Ramos (cell line): Measurements from ENCODE around the gene ACOX1.

Experiments
- in situ Hi-C: fragments of 300-500 bp; cut with MboI; formaldehyde crosslinking; loops from one replicate; pipeline ENCODE4 v1.14.3; 2022; ENCODE audit warnings: low sequenced_read_pairs; ENCODE audit not compliant: unreplicated experiment

ACOX1 gene

GRCh38 chr17:75941442-75941819, 37.5 kb downstream of the ACOX1 start:
- in situ Hi-C loops, result no loop called here

- in situ Hi-C loops, result no loop called here
These were observed 38.1 kb downstream of the ACOX1 start, which contains the start of gene FBF1 for GRCh38 chr17:75940727-75941441. Gene FBF1, minus strand, starts transcription at chr17:75941042. Its CDS starts 2,893 bp downstream, at chr17:75938149.

GRCh38 chr17:75937652-75938051, 41.3 kb downstream of the ACOX1 start:
- in situ Hi-C loops, result no loop called here

- in situ Hi-C loops, result no loop called here
These were observed 45.2 kb downstream of the ACOX1 start for GRCh38 chr17:75933808-75934207.

- in situ Hi-C loops, result no loop called here
These were observed 46.1 kb downstream of the ACOX1 start for GRCh38 chr17:75932852-75933251.

- in situ Hi-C loops, result no loop called here
These were observed 47.9 kb downstream of the ACOX1 start for GRCh38 chr17:75931062-75931461.

GRCh38 chr17:75927286-75927922, 51.6 kb downstream of the ACOX1 start:
- in situ Hi-C loops, result no loop called here

- in situ Hi-C loops, result no loop called here
These were observed 52.5 kb downstream of the ACOX1 start for GRCh38 chr17:75926456-75926855.

GRCh38 chr17:75925912-75926311, 53.1 kb downstream of the ACOX1 start:
- in situ Hi-C loops, result no loop called here

GRCh38 chr17:75925103-75925502, 53.9 kb downstream of the ACOX1 start:
- in situ Hi-C loops, result no loop called here

GRCh38 chr17:75922963-75923874, 55.7 kb downstream of the ACOX1 start:
- in situ Hi-C loops, result no loop called here

GRCh38 chr17:75922173-75922961, 56.6 kb downstream of the ACOX1 start:
- in situ Hi-C loops, result no loop called here

GRCh38 chr17:75921596-75921995, 57.4 kb downstream of the ACOX1 start:
- in situ Hi-C loops, result no loop called here

GRCh38 chr17:75920045-75920560, 58.9 kb downstream of the ACOX1 start:
- in situ Hi-C loops, result no loop called here

- in situ Hi-C loops, result no loop called here
These were observed 59.4 kb downstream of the ACOX1 start for GRCh38 chr17:75919611-75920010.

GRCh38 chr17:75917917-75918445, 61.0 kb downstream of the ACOX1 start:
- in situ Hi-C loops, result no loop called here

GRCh38 chr17:75917141-75917916, 61.6 kb downstream of the ACOX1 start:
- in situ Hi-C loops, result no loop called here

- in situ Hi-C loops, result no loop called here
These were observed 63.7 kb downstream of the ACOX1 start for GRCh38 chr17:75915268-75915667.
